Sigmoid colon (tissue), 4 donors: ENCODE data around the gene MISP3.

Experiments used
- EP300 ChIP-seq, 4 donors: sonication (generic); formaldehyde crosslinking; IDR thresholded peaks; one replicate each; pipeline ENCODE4 v1.6.1; 2017; ENCODE audit warnings: antibody characterized with exemption in 4 of 4
- POLR2A ChIP-seq, 2 donors: fragments of 450-650 bp; IDR thresholded peaks; one replicate each; pipeline ENCODE4 v1.6.1; 2016; ENCODE audit warnings: antibody characterized with exemption in 2 of 2, mild to moderate bottlenecking in 2 of 2, moderate library complexity in 2 of 2
- POLR2AphosphoS5 ChIP-seq, 4 donors: sonication (generic); formaldehyde crosslinking; IDR thresholded peaks; one replicate each; pipeline ENCODE4 v1.6.1; 2017; ENCODE audit warnings: antibody characterized with exemption in 4 of 4
- TF ChIP-seq, protein P1 (sequence below), 4 experiments: fragments of 450-650 bp in 3 of 4; fragments of 200-600 bp in 1 of 4; IDR thresholded peaks; one replicate each; pipeline ENCODE4 v1.5.1; 2016 to 2019; ENCODE audit warnings: antibody characterized with exemption in 4 of 4, mild to moderate bottlenecking in 3 of 4, moderate library complexity in 2 of 4

DNA sequence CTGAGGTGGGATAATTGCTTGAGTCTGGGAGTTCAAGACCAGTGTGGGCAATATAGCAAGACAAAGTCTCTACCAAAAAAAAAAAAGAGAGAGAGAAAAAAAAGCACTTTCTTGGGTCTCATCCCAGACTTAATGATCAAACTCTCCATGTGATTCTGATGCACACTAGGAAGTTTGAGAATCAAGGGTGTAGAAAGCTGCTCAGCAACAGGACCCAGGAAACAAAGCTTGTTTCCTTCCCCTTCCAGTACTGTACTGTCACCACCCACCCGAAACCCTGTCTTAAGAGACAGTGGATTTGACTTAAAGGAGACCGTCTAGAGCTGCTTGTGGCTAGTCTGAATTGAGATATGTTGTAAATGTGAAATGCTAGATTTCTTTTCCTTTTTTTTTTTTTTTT is 5.8 kb downstream of the MISP3 start:
- TF ChIP-seq, protein P1, sequence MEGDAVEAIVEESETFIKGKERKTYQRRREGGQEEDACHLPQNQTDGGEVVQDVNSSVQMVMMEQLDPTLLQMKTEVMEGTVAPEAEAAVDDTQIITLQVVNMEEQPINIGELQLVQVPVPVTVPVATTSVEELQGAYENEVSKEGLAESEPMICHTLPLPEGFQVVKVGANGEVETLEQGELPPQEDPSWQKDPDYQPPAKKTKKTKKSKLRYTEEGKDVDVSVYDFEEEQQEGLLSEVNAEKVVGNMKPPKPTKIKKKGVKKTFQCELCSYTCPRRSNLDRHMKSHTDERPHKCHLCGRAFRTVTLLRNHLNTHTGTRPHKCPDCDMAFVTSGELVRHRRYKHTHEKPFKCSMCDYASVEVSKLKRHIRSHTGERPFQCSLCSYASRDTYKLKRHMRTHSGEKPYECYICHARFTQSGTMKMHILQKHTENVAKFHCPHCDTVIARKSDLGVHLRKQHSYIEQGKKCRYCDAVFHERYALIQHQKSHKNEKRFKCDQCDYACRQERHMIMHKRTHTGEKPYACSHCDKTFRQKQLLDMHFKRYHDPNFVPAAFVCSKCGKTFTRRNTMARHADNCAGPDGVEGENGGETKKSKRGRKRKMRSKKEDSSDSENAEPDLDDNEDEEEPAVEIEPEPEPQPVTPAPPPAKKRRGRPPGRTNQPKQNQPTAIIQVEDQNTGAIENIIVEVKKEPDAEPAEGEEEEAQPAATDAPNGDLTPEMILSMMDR (IDR thresholded peaks at IDR 0.05): no peak
- no peak for TF ChIP-seq POLR2A (IDR thresholded peaks at IDR 0.05)
- peak in 1 of 4 donors; percentile 11 for TF ChIP-seq POLR2AphosphoS5 (IDR thresholded peaks at IDR 0.05)
- no peak for TF ChIP-seq EP300 (IDR thresholded peaks at IDR 0.05)
